Measurements from ENCODE around the gene STAT5A. TPM values are rescaled to one million over a fixed set of nuclear protein-coding genes. Genes with fewer than 3 reads are reported as not detected.
A peak's percentile ranks its signal among the peaks of the same experiment; 100 is the strongest.

Gene STAT5A
- total and polyA plus RNA-seq, 9 of the 15 experiments (the other 6 are each of a cell fraction or from before 2014, with no cell fraction given) = 79.9 to 415 (median 196) TPM

DNA sequence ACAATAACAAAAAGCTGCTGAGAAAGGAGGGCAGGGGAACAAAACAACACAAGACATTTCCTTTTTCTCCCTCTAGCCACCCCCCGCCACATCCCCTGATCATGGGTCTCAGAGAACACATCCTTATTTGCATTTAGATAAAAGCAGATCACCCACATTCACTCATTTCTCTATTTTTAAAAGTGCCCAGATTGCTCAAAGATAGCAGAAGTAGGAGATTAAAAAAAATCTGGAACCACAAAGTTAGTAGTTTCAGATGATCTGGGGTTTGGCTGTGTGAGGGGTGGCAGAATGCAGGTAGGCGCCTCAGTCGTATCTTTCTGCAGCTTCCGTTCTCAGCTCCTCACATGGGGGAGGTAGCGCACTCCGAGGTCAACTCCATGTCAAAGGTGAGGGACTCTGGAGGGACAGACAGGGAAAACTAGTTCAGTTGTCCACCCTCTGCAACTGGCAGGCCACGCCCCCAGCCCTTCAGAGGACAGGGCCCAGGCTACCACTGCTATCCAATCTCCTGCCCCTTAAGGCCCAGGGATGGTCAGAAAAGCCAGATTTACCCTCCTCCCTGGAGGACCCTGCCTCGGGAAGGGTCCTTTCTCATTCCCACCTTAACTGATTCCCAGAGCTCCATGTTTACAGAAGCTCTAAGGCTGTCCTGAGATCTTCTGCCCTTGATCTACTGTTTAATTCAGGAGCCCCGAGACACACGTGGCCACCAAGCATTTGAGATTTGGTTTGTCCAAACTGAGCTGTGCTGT is 27.3 kb downstream of the STAT5A start (continued):
- TF ChIP-seq ZNF384 (IDR thresholded peaks at IDR 0.05; ENCODE audit: low read depth, low read length) (0 out of 2 replicates have a peak, but pooled peaks have one; percentile 21), POLR2B (IDR thresholded peaks at IDR 0.05; ENCODE audit: low read depth, partially characterized antibody) (peak; percentile 20), SMARCC2 (IDR thresholded peaks at IDR 0.05; ENCODE audit: low read depth) (no peak), CBFA2T2 (conservative IDR thresholded peaks at IDR 0.05) (0 out of 2 replicates have a peak, but pooled peaks have one; percentile 6), MYC (IDR thresholded peaks at IDR 0.05; ENCODE audit: low read depth, low read length) (peak; percentile 66; the same call in 1 of the 2 replicates), MYC (CRISPR knock-in tag; IDR thresholded peaks at IDR 0.05; ENCODE audit: borderline replicate concordance, low read depth) (no peak), ZNF592 (IDR thresholded peaks at IDR 0.05) (peak; percentile 98), JUND (IDR thresholded peaks at IDR 0.05; ENCODE audit: borderline replicate concordance, low read depth, low read length) (peak; percentile 55), JUND (tag; IDR thresholded peaks at IDR 0.05; ENCODE audit: borderline replicate concordance, low read depth, low read length) (peak; percentile 68; the same call in 1 of the 3 replicates), ATF1 (CRISPR knock-in tag; IDR thresholded peaks at IDR 0.05) (no peak), ATF1 (tag; IDR thresholded peaks at IDR 0.05) (peak; percentile 44), ETV1 (tag; conservative IDR thresholded peaks at IDR 0.05; ENCODE audit: low read depth) (peak; percentile 62; the same call in 1 of the 2 replicates), POLR2AphosphoS5 (IDR thresholded peaks at IDR 0.05; ENCODE audit: control insufficient read depth, insufficient read depth, low read depth, low read length) (peak; percentile 47), CXXC5 (CRISPR knock-in tag; IDR thresholded peaks at IDR 0.05) (peak; percentile 85), ZNF644 (tag; IDR thresholded peaks at IDR 0.05; ENCODE audit: low read depth) (peak; percentile 38; the same call in 1 of the 2 replicates), SMAD1 (IDR thresholded peaks at IDR 0.05; ENCODE audit: low read depth, low read length, partially characterized antibody) (peak; percentile 58), OTX1 (CRISPR knock-in tag; IDR thresholded peaks at IDR 0.05) (0 out of 2 replicates have a peak, but pooled peaks have one; percentile 58), HNRNPL (IDR thresholded peaks at IDR 0.05; ENCODE audit: low read depth, low read length) (no peak), NCOA1 (IDR thresholded peaks at IDR 0.05; ENCODE audit: low read depth) (peak; percentile 21; the same call in 1 of the 2 replicates), ZNF311 (CRISPR knock-in tag; IDR thresholded peaks at IDR 0.05) (0 out of 2 replicates have a peak, but pooled peaks have one; percentile 79), CBX5 (IDR thresholded peaks at IDR 0.05; ENCODE audit: borderline replicate concordance, low read depth) (no peak)

All from K562 (cell line).